ENCODE data around the gene A1BG.

DNA sequence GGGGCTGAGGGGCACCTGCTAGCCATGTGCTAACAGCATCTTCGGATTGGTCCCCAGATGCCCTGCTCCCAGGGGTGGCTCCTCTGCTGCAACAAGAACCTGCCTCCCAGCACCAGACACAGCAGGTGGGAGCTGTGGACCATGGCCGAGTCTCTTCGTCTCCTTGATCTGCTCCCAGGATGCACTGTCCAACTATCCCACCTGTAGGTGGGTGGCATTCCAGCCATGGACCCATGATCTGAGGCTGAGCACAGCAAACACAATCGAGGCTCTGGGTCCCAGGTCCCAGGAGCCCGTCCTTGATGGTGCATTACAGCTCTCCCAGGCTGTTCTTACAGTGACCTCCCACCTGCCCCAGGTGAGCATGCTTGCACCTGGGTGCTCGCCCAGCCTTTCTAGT, 26.0 kb upstream of the A1BG start:
- no peak for TF ChIP-seq CTCF (conservative IDR thresholded peaks at IDR 0.05)
- TF ChIP-seq ZFX (IDR thresholded peaks at IDR 0.05) = no peak
